ENCODE data around the gene CTNND1.
"Not testable (repeated sequence)": the region's sequence is repeated elsewhere in the genome, so short reads cannot be mapped to it uniquely, and the experiment has no call there.

Gene CTNND1

GRCh38 chr11:57792870-57793269 lies 31.3 kb downstream of the CTNND1 start:
- no peak for DNase-seq (ENCODE audit: low read depth in 2 of 2)

- DNase-seq (ENCODE audit: low read depth in 2 of 2), result no peak
Measured at GRCh38 chr11:57793351-57794115, 31.9 kb downstream of the CTNND1 start.

GRCh38 chr11:57798905-57799559 lies 37.4 kb downstream of the CTNND1 start:
- DNase-seq (ENCODE audit: low read depth in 2 of 2), result no peak

- no peak for DNase-seq (ENCODE audit: low read depth in 2 of 2)
Measured at GRCh38 chr11:57800444-57801182, 39.0 kb downstream of the CTNND1 start.

GRCh38 chr11:57801183-57801485 lies 39.5 kb downstream of the CTNND1 start:
- DNase-seq (ENCODE audit: low read depth in 2 of 2), result no peak

GRCh38 chr11:57802411-57802810 lies 40.8 kb downstream of the CTNND1 start:
- no peak for DNase-seq (ENCODE audit: low read depth in 2 of 2)

- DNase-seq (ENCODE audit: low read depth in 2 of 2), result no peak
Measured at GRCh38 chr11:57804466-57804865, 42.9 kb downstream of the CTNND1 start.

GRCh38 chr11:57805780-57806179 lies 44.2 kb downstream of the CTNND1 start:
- no peak for DNase-seq (ENCODE audit: low read depth in 2 of 2)

- DNase-seq (ENCODE audit: low read depth in 2 of 2), result no peak
Measured at GRCh38 chr11:57812634-57813033, 51.0 kb downstream of the CTNND1 start.

- no peak for DNase-seq (ENCODE audit: low read depth in 2 of 2)
Measured at GRCh38 chr11:57815476-57815875, 53.9 kb downstream of the CTNND1 start.

GRCh38 chr11:57815877-57816276 lies 54.3 kb downstream of the CTNND1 start:
- no peak for DNase-seq (ENCODE audit: low read depth in 2 of 2)

GRCh38 chr11:57818812-57819211 lies 57.2 kb downstream of the CTNND1 start:
- no peak for DNase-seq (ENCODE audit: low read depth in 2 of 2)

GRCh38 chr11:57819252-57819979 lies 57.8 kb downstream of the CTNND1 start:
- no peak for DNase-seq (ENCODE audit: low read depth in 2 of 2)

- DNase-seq (ENCODE audit: low read depth in 2 of 2), result no peak
Measured at GRCh38 chr11:57823859-57824258, 62.3 kb downstream of the CTNND1 start.

- no peak for DNase-seq (ENCODE audit: low read depth in 2 of 2)
Measured at GRCh38 chr11:57834852-57835251, 73.2 kb downstream of the CTNND1 start.

GRCh38 chr11:57838609-57839008 lies 77.0 kb downstream of the CTNND1 start:
- DNase-seq (ENCODE audit: low read depth in 2 of 2), result not testable (repeated sequence)

GRCh38 chr11:57842873-57843272 lies 81.3 kb downstream of the CTNND1 start:
- DNase-seq (ENCODE audit: low read depth in 2 of 2), result no peak

- no peak for DNase-seq (ENCODE audit: low read depth in 2 of 2)
Measured at GRCh38 chr11:57867966-57868365, 106.4 kb downstream of the CTNND1 start.

- DNase-seq (ENCODE audit: low read depth in 2 of 2), result no peak
Measured at GRCh38 chr11:57868491-57868890, 106.9 kb downstream of the CTNND1 start.
